GM21390 (cell line): ENCODE measurements around the gene FBXO33.
A peak's percentile ranks its signal among the peaks of the same experiment; 100 is the strongest.

ENCODE experiments used
- ATAC-seq: cut with Tn5 transposase; IDR thresholded peaks from one replicate; pipeline ENCODE4 v1.9.1; 2021; ENCODE audit not compliant: unreplicated experiment

Gene FBXO33

GRCh38 chr14:39431416-39432178 is 636 bp downstream of the FBXO33 start:
- peak; percentile 25 for ATAC-seq

- ATAC-seq, result peak; percentile 2
These were observed 1.3 kb downstream of the FBXO33 start for GRCh38 chr14:39430762-39431415.

DNA sequence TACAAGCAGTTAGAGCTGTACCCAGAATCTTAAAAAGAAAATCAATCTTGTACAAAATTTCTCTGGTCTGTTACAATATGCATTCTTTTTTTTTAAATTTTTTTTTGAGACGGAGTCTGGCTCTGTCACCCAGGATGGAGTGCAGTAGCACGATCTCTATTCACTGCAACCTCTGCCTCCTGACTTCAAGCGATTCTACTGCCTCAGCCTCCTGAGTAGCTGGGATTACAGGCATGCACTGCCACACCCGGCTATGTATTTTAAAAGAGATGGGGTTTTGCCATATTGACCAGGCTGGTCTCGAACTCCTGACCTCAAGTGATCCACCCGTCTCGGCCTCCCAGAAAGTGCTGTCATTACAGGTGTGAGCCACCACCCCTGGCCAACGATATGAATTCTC is 4.1 kb downstream of the FBXO33 start:
- no peak for ATAC-seq

DNA sequence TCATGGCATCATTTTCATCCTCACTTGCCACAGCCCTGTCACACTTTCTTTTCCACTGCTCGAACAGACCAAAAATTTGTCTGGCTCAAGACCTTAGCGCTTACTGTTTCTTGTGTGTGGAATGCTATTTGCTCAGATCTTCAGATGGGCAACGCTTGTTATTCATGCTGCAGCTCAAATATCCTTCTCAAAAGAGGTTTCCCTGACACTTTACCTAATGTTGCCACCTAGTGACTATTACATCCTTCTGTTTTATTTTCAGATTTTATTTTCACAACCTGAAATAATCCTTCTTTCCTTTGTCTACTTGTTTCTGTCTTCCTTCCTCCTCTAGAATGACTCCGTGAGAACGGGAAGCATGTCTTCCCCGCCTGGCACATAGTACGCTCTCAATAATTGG is 5.6 kb downstream of the FBXO33 start:
- ATAC-seq, result no peak

DNA sequence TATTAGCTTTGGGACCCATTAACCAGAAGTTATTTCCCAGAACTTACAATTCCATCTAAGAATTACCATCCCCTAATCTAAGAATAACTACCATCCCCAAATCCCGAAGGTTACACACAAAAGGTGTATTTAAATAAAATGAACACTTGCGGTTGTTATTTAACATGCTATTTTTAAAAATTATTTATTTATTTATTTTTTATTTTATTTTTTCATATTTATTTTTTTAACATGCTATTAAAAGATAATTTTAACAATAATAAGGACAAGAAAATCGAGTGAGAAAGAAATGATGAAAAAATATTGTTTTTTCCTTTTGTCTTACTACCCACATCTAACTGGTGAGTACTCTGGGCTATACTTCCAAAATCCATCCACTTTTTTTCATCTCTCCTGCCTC is 6.3 kb downstream of the FBXO33 start:
- no peak for ATAC-seq

DNA sequence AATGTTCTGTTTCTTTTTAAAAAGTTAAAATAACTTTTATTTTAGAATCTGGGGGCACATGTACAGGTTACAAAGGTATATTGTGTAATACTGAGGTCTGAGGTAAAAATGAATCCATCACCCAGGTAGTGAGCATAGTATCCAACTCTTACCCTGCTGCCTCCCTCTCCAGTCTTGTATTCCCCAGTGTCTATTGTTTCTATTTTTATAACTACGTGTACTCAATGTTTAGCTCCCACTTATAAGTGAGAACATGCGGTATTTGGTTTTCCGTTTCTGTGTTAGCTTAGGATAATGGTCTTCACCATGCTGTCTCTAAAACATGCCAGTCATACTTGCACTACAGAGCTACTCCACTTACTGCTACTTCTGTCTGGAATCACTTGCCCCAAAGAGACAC is 8.4 kb downstream of the FBXO33 start:
- ATAC-seq, result no peak

- no peak for ATAC-seq
These were observed 10.0 kb downstream of the FBXO33 start for GRCh38 chr14:39422243-39422642.

- no peak for ATAC-seq
These were observed 13.0 kb downstream of the FBXO33 start for GRCh38 chr14:39419272-39419671.

DNA sequence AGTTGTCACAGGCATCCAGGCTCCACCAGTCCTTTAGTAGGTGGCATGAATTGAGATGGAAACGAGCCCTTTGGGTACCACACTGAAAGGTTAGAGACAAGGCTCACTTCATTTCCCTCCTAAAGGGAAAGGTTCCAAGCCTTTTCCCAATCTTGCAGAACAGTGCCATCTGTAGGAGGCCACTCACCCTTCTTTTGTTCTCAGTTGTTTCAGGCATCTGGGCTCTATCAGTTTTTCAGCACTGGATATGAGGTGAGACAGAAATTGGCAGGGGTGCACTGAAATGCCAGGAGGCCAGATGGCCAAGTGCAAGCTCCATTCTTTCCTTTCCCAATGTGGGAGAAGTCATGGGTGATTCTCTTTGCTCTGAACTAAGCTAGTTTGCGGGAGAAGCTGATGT is 15.2 kb downstream of the FBXO33 start:
- no peak for ATAC-seq

GRCh38 chr14:39416072-39416471 is 16.2 kb downstream of the FBXO33 start:
- no peak for ATAC-seq

DNA sequence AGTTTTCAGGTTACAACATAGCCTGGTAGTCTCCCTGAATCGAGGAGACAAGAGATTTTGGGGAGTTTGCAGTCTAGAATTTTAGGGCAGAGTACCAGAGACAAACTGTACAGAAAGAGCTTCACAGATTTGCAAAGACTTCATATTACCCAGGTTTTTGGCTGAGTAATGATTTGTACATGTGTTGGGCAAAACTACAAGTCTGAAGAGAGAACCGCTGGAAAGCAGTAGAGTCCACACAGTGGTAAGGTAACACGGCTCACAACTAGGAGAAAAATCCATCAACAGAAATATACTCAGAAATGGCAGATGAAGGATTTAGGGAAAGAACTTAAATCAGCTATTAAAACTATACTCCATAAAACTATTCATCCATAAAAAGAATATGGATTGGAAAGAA is 25.7 kb downstream of the FBXO33 start:
- no peak for ATAC-seq

GRCh38 chr14:39398382-39398781 is 33.9 kb downstream of the FBXO33 start:
- ATAC-seq, result no peak

- no peak for ATAC-seq
These were observed 35.8 kb downstream of the FBXO33 start for GRCh38 chr14:39396448-39396847.

- ATAC-seq, result no peak
These were observed 36.5 kb downstream of the FBXO33 start for GRCh38 chr14:39395555-39396254.

DNA sequence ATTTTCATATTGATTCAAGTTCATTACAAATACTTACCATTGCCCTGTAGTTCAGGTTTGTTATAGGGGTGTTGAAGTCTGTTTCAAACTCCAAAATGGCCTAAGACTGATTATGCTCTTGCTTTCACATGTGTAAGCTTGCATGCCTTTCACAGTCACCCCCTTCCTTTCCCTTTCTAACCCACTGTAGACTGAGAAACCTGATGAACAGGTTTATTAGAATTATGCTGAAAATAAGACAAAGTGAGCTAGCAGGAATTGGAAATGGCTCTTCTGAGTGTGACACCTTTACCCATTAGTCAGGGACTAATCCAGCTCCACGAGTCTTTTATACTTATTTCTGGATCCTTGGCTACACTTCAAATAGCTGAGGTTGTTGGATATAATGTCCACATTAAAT is 38.9 kb downstream of the FBXO33 start:
- no peak for ATAC-seq

DNA sequence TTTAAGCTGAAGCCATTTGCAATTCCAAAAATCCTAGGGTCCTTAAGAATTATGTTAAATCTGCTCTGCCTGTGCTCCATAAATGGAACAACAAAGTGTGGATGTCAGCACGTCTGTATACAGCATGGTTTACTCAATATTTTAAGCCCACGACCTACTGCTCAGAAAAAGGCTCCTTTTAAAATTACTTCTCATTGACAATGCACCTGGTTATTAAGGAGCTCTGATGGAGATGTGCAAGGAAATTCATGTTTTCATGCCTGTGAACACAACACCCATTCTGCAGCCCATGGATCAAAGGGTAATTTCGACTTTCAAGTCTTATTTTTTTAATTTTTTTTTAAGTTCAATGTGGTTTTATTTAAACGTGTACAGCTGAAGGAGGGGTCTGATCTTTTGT is 48.1 kb downstream of the FBXO33 start:
- ATAC-seq, result no peak

GRCh38 chr14:39383741-39384140 is 48.5 kb downstream of the FBXO33 start:
- ATAC-seq, result no peak

GRCh38 chr14:39383026-39383660 is 49.1 kb downstream of the FBXO33 start:
- peak; percentile 49 for ATAC-seq

- ATAC-seq, result no peak
These were observed 49.8 kb downstream of the FBXO33 start for GRCh38 chr14:39382463-39382862.

- ATAC-seq, result no peak
These were observed 50.9 kb downstream of the FBXO33 start for GRCh38 chr14:39381366-39381765.

DNA sequence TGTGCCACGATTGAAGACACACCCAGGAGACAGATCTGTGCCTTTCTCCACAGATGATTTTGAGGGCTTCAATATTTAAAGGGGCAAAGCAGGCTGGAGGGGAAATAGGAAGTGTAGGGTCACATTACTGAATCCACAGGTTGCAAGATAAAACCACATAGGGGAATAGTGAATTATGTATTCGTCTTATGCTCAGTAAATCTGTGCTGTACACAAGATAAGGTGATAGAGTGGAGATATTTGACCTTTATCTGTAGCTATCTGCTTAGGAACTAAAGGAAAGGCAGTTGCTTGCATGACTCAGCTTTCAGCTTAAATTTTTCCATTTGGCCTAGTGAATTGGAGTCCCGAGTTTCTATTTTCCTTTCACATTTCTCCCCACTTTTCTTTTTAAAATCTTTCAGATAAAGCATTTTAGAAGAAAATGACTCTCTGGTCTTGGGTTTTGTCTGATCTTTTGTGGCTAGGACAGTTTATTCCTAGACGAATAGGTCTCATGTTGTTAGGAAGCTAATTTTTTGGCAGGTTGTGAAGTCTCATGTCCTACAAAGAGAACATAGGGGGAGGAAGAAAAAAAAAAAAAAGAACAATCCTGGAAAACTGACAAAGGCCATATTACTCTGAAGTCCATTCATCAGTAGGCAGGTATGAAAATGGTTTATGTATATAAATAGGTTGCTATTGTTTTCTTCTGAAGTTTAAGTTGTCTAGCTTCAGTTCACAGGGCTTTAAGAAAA is 55.4 kb downstream of the FBXO33 start:
- ATAC-seq, result no peak
